ENCODE results near the gene FBLN1. TPM values are rescaled to one million over a fixed set of nuclear protein-coding genes. Genes with fewer than 3 reads are reported as not detected.
"Not testable (repeated sequence)": the region's sequence is repeated elsewhere in the genome, so short reads cannot be mapped to it uniquely, and the experiment has no call there.

The FBLN1 gene
- total RNA-seq, 2 donors from 2014 or later: not detected

- peaks cover 10% of the 10 kb centered on the region for H3K27me3 Mint-ChIP-seq (ENCODE audit: low read depth)
- DNase-seq: no peak
- no peaks in the 10 kb centered on the region for H3K36me3 Mint-ChIP-seq (ENCODE audit: insufficient read depth in 2 of 2)
Observed at GRCh38 chr22:45587638-45588505, 85.2 kb downstream of the FBLN1 start.

GRCh38 chr22:45589556-45589955, 86.9 kb downstream of the FBLN1 start:
- H3K4me3 Mint-ChIP-seq: no peak overlapping the region
- H3K27me3 Mint-ChIP-seq (ENCODE audit: low read depth): peaks cover 13% of the 10 kb centered on the region
- no peaks in the 10 kb centered on the region for H3K9me3 Mint-ChIP-seq
- H3K27ac Mint-ChIP-seq: no peak overlapping the region
- DNase-seq (no peak), ATAC-seq (replicated peaks in 1 of 2) (no peak)
- H3K36me3 Mint-ChIP-seq (ENCODE audit: insufficient read depth in 2 of 2): no peaks in the 10 kb centered on the region
- H3K4me1 Mint-ChIP-seq (ENCODE audit: low read depth): no peaks in the 10 kb centered on the region

More at GRCh38 chr22:45587638-45588505, 85.2 kb downstream of the FBLN1 start:
- no peak for ATAC-seq (replicated peaks in 1 of 2)
- no peak overlapping the region for H3K4me3 Mint-ChIP-seq
- H3K4me1 Mint-ChIP-seq (ENCODE audit: low read depth): peaks cover 6% of the 10 kb centered on the region
- H3K27ac Mint-ChIP-seq: no peak overlapping the region
- peaks cover 0 to 2% of the 10 kb centered on the region in 2 donors for H3K9me3 Mint-ChIP-seq

GRCh38 chr22:45590262-45590661, 87.6 kb downstream of the FBLN1 start:
- no peak for DNase-seq
- H3K36me3 Mint-ChIP-seq (ENCODE audit: insufficient read depth in 2 of 2): no peaks in the 10 kb centered on the region
- no peak overlapping the region for H3K4me3 Mint-ChIP-seq
- H3K27me3 Mint-ChIP-seq (ENCODE audit: low read depth): peaks cover 20% of the 10 kb centered on the region
- no peaks in the 10 kb centered on the region for H3K4me1 Mint-ChIP-seq (ENCODE audit: low read depth)
- no peak for ATAC-seq (replicated peaks in 1 of 2)
- no peaks in the 10 kb centered on the region for H3K9me3 Mint-ChIP-seq
- no peak overlapping the region for H3K27ac Mint-ChIP-seq

- ATAC-seq (replicated peaks in 1 of 2); H3K27ac Mint-ChIP-seq; DNase-seq; H3K4me3 Mint-ChIP-seq; H3K36me3 Mint-ChIP-seq (ENCODE audit: insufficient read depth in 2 of 2); H3K9me3 Mint-ChIP-seq; H3K4me1 Mint-ChIP-seq (ENCODE audit: low read depth): not testable (repeated sequence)
- peaks cover 21% of the 10 kb centered on the region for H3K27me3 Mint-ChIP-seq (ENCODE audit: low read depth)
Observed at GRCh38 chr22:45591633-45592213, 89.0 kb downstream of the FBLN1 start.

GRCh38 chr22:45594123-45594941, 91.6 kb downstream of the FBLN1 start:
- Mint-ChIP-seq H3K27ac (no peak overlapping the region), H3K9me3 (peaks cover 0 to 2% of the 10 kb centered on the region in 2 donors), H3K4me3 (no peak overlapping the region), H3K4me1 (ENCODE audit: low read depth) (no peaks in the 10 kb centered on the region), H3K36me3 (ENCODE audit: insufficient read depth in 2 of 2) (no peaks in the 10 kb centered on the region), H3K27me3 (ENCODE audit: low read depth) (peaks cover 16% of the 10 kb centered on the region)
- DNase-seq (no peak), ATAC-seq (replicated peaks in 1 of 2) (no peak)

GRCh38 chr22:45597460-45598192, 94.9 kb downstream of the FBLN1 start:
- H3K36me3 Mint-ChIP-seq (ENCODE audit: insufficient read depth in 2 of 2): no peaks in the 10 kb centered on the region
- no peak overlapping the region for H3K27ac Mint-ChIP-seq
- H3K27me3 Mint-ChIP-seq (ENCODE audit: low read depth): peaks cover 13% of the 10 kb centered on the region
- ATAC-seq (replicated peaks in 1 of 2) (no peak), DNase-seq (no peak)
- H3K4me3 Mint-ChIP-seq: no peak overlapping the region
- peaks cover 0 to 2% of the 10 kb centered on the region in 2 donors for H3K9me3 Mint-ChIP-seq
- H3K4me1 Mint-ChIP-seq (ENCODE audit: low read depth): no peaks in the 10 kb centered on the region

GRCh38 chr22:45598596-45599217, 96.0 kb downstream of the FBLN1 start:
- no peak for DNase-seq
- H3K4me3 Mint-ChIP-seq: no peak overlapping the region
- no peak for ATAC-seq (replicated peaks in 1 of 2)
- H3K4me1 Mint-ChIP-seq (ENCODE audit: low read depth): no peaks in the 10 kb centered on the region
- peaks cover 9% of the 10 kb centered on the region for H3K27me3 Mint-ChIP-seq (ENCODE audit: low read depth)
- H3K9me3 Mint-ChIP-seq: peaks cover 0 to 2% of the 10 kb centered on the region in 2 donors
- no peaks in the 10 kb centered on the region for H3K36me3 Mint-ChIP-seq (ENCODE audit: insufficient read depth in 2 of 2)
- H3K27ac Mint-ChIP-seq: no peak overlapping the region

- DNase-seq (no peak), ATAC-seq (replicated peaks in 1 of 2) (no peak)
- Mint-ChIP-seq H3K27ac (no peak overlapping the region), H3K27me3 (ENCODE audit: low read depth) (peaks cover 4% of the 10 kb centered on the region), H3K4me1 (ENCODE audit: low read depth) (no peaks in the 10 kb centered on the region), H3K36me3 (ENCODE audit: insufficient read depth in 2 of 2) (no peaks in the 10 kb centered on the region), H3K9me3 (peaks cover 0 to 2% of the 10 kb centered on the region in 2 donors), H3K4me3 (no peak overlapping the region)
Observed at GRCh38 chr22:45599836-45600577, 97.3 kb downstream of the FBLN1 start.

GRCh38 chr22:45600790-45601730, 98.4 kb downstream of the FBLN1 start:
- Mint-ChIP-seq H3K36me3 (ENCODE audit: insufficient read depth in 2 of 2) (no peaks in the 10 kb centered on the region), H3K4me1 (ENCODE audit: low read depth) (no peaks in the 10 kb centered on the region), H3K4me3 (no peak overlapping the region), H3K9me3 (no peaks in the 10 kb centered on the region), H3K27ac (no peak overlapping the region), H3K27me3 (ENCODE audit: low read depth) (no peaks in the 10 kb centered on the region)
- ATAC-seq (replicated peaks in 1 of 2) (no peak), DNase-seq (no peak)

- H3K27me3 Mint-ChIP-seq (ENCODE audit: low read depth): no peaks in the 10 kb centered on the region
- H3K27ac Mint-ChIP-seq: no peak overlapping the region
- H3K4me1 Mint-ChIP-seq (ENCODE audit: low read depth): no peaks in the 10 kb centered on the region
- no peak overlapping the region for H3K4me3 Mint-ChIP-seq
- DNase-seq: no peak
- ATAC-seq (replicated peaks in 1 of 2): no peak
- H3K9me3 Mint-ChIP-seq: no peaks in the 10 kb centered on the region
- no peaks in the 10 kb centered on the region for H3K36me3 Mint-ChIP-seq (ENCODE audit: insufficient read depth in 2 of 2)
Observed at GRCh38 chr22:45602004-45602733, 99.5 kb downstream of the FBLN1 start.
